HG03354 (cell line): Measurements from ENCODE around the gene LAPTM5.
"Not testable (repeated sequence)": the region's sequence is repeated elsewhere in the genome, so short reads cannot be mapped to it uniquely, and the experiment has no call there.

Experiments
- ATAC-seq: cut with Tn5 transposase; IDR thresholded peaks from one replicate; pipeline ENCODE4 v1.9.1; 2021; ENCODE audit warnings: mild to moderate bottlenecking; ENCODE audit not compliant: unreplicated experiment, poor library complexity, severe bottlenecking

LAPTM5 gene, protein sequence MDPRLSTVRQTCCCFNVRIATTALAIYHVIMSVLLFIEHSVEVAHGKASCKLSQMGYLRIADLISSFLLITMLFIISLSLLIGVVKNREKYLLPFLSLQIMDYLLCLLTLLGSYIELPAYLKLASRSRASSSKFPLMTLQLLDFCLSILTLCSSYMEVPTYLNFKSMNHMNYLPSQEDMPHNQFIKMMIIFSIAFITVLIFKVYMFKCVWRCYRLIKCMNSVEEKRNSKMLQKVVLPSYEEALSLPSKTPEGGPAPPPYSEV

DNA sequence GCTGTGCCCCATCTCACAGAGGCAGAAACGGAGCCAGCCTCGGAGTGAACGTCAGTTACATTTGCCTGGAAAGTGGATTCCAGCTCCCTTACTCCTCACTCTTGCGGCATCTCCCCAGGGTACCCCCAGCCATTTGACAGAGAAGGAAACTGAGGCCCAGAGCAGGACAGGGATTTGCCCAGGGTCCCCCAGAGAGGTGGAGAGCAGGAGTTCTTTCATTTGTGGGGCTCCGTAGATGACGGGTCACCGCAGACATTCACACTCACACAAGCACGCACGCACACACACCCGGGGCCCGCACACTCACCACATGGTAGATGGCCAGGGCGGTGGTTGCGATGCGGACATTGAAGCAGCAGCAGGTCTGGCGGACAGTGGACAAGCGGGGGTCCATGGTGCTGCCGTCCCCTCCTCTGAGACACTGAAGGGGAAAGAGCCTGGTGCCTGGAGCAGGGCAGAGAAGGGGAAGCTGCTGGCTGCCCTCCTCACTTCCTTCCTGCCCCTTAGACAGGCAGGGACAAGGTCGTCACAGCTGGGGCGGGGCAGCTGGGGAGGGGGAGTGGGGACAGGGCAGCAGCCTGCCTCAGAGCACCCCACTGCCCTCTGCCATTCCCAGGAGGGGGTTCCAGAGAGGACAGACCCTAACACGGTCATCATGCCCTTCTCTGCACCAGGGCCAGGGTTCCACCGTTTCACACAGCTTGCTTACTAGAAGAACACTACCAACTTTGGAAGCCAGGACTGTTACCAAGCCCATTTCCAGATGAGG is at the start of gene LAPTM5:
Gene LAPTM5 (minus strand): TSS at position 423 of the 769 bp plus-strand sequence. CDS start 29 bp downstream, at position 394.
- ATAC-seq: no peak

- no peak for ATAC-seq
These were observed 49.1 kb upstream of the LAPTM5 start for GRCh38 chr1:30806381-30807317.

GRCh38 chr1:30805304-30806003 is 47.9 kb upstream of the LAPTM5 start:
- no peak for ATAC-seq

GRCh38 chr1:30804822-30805221 is 47.2 kb upstream of the LAPTM5 start:
- no peak for ATAC-seq

- ATAC-seq: no peak
These were observed 46.8 kb upstream of the LAPTM5 start for GRCh38 chr1:30804352-30804751.

- ATAC-seq: no peak
These were observed 46.0 kb upstream of the LAPTM5 start for GRCh38 chr1:30803562-30803961.

DNA sequence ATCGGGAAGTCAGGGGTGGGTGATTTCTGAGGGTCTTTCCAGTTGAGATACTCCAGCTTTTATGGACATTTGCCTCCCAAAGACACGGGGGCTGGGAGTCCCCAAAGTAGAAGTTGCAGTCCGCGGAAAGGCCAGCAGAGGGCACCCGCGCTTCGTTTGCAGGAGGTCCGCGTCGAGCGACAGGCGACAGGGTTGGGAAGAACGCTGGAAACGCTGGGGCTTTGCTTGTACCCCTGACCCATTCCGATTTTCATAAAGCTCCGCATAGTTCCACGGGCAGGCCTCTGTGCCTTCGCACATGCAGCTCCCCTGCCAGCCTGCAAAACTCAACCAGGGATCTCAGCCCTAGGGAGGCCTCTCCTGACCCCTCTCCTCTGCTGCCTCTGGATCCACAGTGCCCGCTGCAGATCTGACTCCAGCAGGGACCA is 44.2 kb upstream of the LAPTM5 start:
- ATAC-seq: no peak

GRCh38 chr1:30799233-30799511 is 41.6 kb upstream of the LAPTM5 start:
- ATAC-seq: no peak

DNA sequence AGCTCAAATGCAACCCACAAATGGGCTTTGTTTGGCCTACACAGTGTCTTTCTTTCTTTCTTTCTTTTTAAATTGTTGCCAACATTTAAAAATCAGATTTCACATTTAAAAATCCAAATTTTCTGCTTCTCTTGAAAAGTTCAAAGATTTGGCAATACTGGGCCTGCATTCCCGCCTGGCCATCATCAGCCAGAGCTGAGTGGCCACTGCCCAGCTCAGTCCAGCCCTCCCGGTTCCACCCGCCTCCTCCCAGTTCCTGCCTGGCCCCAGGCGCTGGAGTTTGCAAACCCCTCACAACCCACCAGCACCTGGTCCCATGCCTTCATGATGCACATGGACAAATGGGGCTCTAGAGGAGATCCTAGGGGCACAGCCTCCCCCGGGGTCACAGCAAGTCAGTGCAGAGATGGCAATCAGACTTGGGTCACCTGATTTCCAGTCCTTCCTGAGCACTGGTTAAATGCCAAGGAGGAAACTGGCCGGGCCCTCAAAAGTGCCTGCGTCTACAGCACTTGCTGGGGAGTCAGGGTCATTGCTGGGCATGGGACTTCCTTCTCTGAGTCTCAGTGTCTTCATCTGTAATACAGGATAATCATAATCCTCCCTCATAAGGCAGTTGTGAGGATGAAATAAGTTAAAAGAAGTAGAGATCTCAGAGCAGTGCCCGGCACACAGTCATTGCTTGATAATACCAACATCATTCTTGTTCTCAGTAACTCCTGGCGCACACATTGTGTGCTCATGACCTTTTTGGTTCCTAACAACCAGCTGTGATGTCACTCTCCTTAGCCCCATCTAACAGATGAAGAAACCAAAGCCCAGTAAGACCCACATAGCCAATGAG is 41.0 kb upstream of the LAPTM5 start:
- ATAC-seq: no peak

DNA sequence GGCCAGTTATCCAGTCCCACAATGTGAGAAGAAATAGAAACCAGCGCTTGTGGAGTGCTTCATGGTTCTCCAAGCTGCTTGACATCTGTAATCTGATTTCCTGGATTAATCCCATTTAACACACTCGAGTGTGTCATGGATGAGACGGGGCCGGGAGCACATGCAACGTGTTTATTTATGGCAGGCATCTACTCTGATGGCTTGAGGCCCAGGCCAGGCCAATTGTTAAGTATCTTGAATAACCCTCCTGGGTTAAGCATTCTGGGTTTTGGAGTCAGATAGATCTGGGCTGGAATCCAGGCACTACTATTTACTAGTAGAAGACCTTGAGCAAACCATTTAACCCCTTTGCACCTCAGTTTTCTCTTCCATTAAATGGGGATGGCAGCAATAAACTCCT is 37.5 kb upstream of the LAPTM5 start:
- no peak for ATAC-seq

DNA sequence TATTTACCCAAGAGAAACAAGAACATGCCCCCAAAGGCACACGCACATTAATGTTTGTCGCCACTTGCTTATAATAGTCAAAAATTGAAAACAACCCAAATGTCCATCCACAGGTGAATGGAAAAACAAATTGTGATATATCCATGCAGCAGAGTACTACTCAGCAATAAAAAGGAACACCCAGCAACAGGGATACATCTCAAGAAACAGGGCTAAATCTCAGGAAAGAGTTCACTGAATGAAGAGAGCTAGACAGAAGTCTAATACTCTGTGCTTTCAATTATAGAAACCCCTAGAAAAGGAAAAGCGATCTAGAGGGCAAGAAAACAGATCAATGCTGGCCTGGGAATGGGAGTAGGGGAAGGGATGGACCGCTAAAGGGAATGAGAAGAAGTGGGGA is 36.7 kb upstream of the LAPTM5 start:
- no peak for ATAC-seq

GRCh38 chr1:30793209-30793608 is 35.6 kb upstream of the LAPTM5 start:
- no peak for ATAC-seq

- no peak for ATAC-seq
These were observed 34.3 kb upstream of the LAPTM5 start for GRCh38 chr1:30791868-30792267.

- no peak for ATAC-seq
These were observed 33.5 kb upstream of the LAPTM5 start for GRCh38 chr1:30790850-30791778.

DNA sequence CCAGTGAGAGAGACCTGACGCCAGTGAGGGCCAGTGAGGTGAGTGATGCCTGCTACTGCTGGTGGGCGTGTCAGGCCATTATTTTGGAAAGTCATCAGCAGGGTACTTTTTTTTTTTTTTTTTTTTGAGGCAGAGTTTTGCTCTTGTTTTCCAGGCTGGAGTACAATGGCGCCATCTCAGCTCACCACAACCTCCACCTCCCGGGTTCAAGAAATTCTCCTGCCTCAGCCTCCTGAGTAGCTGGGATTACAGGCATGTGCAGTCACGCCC is 32.6 kb upstream of the LAPTM5 start:
- ATAC-seq: not testable (repeated sequence)

- ATAC-seq: no peak
These were observed 32.0 kb upstream of the LAPTM5 start for GRCh38 chr1:30789388-30790255.
